Left renal cortex interstitium (tissue), 4 donors: ENCODE data around the gene BOD1L1. TPM values are rescaled to one million over a fixed set of nuclear protein-coding genes. Genes with fewer than 3 reads are reported as not detected.

Source experiments
- DNase-seq, 4 donors: peaks; one replicate each; pipeline ENCODE4 v3.0.0-alpha.2; 2013; ENCODE audit warnings: low read depth in 4 of 4, low spot score in 2 of 4, missing footprints in 1 of 4
- polyA plus RNA-seq, 4 donors: library from polyadenylated mRNA; unstranded; fragments of 120-200 nt; gene quantifications; one replicate each; pipeline ENCODE4 v1.2.1, GENCODE V29; 2013; ENCODE audit not compliant: insufficient read length in 4 of 4

BOD1L1 gene
- polyA plus RNA-seq, 4 donors: 46.2 to 76.7 (median 58.2) TPM

DNA sequence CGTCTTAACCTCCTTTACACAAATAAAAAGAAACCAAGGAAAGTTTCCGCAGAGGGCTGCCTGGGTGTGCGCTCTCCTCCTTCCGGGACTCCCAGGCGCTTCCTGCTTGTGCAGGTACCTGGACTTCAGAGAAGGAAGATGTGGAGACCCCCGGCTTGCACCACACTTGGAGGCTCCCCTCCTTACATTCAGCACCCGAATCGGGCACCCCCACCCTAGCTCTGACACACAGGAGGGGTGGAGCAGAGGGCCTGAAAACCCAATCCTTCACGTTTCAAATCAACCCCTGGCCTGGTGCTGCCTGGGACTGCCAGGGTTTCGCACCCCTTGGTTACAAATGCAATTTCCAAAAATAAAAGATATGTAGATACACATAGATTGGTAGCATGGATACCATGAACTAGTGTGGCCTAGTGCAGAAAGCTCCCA, 86.3 kb downstream of the BOD1L1 start:
- DNase-seq: no peak

DNA sequence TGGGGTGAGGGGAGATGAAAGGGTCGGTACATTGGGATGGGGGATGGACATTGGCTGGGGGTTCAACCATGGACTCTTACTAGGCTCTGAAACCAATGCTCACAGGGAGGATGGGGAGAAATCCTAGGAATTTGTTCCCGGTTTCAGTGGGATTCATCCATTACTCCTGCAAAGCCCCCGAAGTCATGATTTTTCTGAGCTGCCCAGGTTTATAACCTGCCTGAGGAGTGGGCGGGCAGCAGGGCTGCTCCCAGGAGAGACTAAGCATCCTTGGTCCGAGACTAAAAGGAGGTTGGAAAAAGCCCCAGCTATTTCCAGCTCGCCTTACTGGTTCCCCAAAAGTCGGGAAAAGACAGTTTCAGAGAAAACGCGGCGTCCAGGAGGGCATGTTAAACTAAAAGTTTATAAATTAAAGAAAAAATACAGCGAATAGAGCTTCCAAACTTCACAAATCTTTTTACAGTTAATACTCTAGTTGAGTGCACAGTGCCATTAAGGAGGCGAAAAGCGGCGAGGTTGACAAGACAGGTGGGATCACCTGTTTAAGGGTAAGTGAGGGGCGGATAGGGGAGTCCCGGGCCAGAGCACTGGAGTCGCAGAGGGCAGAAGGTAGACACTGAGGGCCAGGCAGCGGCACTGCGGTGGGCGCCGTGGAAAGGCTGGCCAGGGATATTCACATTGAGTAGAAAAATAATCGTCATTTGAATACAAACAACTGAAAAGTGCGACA, 86.9 kb downstream of the BOD1L1 start:
- DNase-seq: no peak

DNA sequence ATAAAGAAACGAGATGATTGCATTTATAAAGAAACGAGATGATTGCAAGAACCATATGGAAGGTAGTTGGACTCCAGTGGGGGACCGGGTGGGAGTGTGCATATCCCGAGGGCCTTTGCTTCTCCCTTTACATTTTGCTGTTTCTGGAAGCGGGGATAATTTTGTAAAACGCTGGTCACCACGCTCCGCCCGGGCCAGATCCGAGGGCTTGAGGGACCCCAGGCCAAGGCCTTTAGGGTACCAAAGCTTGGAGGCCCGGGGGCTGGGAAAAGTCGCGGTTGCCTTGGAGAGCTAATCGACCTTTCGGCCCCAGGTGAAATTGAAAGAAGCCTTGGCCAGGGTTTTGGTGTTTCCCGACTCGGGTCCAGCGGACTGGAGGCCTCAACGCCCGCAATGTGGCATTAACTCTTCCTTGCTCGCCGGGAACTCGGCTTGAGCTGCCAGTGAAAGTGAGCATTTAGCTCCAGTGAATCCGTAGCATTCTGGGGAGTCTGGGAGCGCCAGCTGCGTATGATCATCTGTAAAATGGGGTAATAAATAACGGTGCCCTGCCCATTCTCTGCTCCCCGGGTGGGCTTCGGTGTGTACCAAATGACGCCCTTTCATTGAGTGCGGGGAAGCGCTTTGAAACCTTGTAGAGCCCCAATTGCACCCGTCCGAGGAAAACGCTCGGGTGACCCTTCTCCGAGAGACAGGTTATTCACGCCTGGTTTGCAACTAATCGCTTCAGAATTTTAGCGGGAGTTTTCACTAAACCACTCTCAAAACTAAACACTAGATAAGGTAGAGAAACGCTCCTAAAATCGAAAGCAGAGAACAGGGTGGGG, 87.7 kb downstream of the BOD1L1 start:
- DNase-seq: no peak

DNA sequence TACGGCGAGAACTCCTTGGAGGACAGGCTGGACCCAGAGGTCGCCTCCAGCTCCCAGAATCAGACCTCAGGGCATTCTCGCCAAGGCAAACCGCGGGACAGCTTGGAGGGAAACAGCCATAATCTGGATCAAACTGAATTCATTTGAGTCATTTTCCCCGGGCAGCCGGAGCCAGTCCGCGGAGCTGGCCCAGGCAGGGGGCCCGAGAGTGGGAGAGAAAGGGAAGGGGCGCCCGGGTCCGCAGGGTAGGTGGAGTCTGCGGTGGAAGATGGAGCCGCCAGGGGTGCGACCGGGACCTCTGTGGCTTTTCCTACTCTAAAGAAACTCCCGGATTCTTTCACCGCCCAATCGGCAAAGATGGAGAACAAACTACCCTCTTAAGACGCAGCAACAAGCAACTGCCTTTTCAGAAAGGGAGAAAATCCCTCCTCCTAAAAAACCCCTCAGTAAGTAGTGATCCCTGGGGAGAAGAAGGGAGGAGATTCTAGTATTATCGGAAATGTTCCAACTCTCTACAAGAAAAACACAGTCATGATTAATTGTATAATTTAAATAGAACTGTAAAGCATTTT, 88.4 kb downstream of the BOD1L1 start:
- no peak for DNase-seq

DNA sequence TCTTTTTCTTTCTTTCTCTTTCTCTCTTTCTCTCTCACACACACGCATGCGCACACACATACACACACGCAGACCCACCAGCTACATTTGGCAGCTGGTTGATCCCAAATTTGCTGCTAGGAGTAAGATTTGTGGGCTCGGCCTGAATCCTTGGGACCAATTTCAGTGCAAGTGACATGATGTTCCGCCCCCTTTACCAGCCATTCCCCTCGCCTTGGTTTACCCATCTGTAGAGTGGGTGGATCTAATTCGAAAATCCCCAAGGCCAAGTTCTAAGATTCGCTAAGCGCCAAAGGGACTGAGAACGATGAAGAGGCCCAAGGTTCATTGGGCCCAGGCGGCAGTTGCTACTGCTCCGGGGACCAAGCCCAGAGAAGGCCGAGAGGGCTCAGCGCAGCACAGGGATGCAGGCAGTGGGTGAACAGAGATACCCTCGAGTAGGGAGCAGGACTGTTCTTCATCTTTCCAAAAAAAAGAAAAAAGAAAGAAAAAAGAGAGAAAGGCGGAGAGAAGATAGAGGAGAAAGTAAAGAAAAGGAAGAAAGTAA, 89.0 kb downstream of the BOD1L1 start:
- no peak for DNase-seq

DNA sequence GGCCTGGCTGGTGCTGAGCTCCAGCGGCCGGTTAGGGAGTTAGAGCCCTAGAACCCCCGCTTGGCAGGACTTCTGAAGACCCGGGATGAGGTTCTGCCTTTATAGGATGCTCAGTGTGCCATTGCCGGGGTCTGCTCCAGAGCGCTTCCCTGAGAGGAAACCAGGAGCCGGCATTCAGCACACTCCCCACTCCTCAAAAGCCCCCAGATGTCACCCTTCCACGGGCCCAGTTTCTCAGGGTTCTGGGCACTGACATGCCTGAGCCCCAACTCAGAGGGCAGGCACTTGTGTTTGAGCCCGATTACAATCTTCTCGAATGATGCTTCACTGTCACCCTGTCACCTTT, 89.7 kb downstream of the BOD1L1 start:
- DNase-seq: no peak

DNA sequence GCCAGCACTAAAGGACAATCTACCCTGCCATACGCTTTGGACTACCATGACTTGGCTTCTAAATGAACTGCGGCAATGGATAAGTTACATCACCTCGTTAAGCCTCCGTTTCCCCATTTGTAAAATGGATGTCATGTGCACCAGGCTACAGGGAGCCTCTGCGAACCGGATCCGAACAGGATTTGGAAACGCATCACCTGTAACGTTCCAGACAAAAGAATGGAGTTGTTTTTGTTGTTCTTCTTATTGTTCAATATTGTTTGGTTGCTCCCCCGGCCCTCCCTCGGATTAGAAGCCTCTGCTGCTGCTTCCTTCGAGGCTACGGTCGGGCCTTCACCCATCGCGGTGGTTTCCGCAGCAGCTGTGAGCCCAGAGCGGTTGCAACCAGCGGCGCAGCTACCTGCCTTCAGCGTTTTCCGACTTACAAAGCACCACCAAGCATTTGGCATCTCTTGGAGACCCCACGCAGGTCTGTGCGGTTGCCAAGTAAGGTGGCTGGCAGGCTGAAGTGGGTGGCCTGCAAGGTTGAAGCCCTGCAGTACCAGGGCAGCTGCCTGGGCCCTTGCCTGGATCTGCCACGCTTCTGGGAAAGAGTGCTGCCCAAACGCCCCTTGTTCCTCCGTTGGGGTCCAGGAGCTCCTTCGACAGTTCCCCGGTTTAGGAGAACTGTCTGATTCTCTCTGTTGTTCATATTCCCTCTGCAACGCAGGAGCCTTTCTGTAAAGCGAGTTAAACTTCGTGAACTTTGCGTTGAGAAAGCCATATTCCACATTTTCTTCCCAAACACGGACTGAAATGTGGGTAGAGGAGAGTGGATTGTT, 90.3 kb downstream of the BOD1L1 start:
- no peak for DNase-seq

DNA sequence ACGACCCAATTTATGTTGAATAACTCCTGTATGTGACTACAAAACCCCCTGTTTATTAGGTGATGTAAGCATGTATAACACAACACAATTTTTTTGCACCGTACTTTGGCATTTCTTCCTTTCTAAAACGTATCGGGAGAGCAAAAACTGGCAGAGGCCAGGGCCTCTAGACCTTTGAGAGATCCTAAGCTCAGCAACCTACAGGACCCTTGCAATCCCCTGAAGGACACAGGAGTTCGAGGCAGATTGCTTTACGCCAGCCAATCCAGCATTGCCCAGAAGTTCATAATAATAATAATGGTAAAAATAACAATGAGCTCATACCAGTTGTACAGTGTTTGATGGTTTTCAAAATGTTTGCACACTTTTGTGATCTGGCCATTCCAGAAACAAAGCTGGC, 90.9 kb downstream of the BOD1L1 start:
- DNase-seq: no peak

DNA sequence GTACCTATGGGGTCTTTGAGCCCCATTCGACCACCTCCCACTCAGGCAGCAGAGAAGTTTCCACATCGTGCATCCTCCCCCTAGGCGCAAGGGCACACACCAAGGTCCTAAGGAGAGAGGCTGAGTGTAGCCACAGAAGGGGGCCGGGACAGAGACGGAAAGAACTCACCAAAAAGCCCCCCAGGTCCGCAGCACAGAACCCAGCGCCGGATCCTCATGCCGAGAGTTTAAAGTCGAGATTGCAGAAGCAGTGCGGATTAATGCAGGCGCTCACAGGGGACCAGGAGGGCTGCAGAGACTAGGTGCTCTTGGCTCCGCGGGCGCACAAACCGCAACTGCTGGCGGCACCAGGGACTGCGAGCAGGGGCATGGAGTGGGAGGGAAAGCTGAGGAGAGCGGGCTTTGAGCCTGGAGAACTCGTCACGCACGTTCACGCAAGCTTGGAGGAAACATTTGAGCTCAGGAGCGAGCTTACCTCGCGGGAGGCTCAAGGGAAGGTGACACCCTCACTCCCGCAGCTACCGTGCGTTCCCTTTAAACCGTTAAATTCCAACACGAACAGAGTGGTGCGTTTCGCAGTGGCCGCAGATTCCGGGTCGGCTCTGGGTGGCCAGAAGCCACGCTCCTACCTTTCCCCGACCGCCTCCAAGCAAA, 91.7 kb downstream of the BOD1L1 start:
- DNase-seq: no peak

DNA sequence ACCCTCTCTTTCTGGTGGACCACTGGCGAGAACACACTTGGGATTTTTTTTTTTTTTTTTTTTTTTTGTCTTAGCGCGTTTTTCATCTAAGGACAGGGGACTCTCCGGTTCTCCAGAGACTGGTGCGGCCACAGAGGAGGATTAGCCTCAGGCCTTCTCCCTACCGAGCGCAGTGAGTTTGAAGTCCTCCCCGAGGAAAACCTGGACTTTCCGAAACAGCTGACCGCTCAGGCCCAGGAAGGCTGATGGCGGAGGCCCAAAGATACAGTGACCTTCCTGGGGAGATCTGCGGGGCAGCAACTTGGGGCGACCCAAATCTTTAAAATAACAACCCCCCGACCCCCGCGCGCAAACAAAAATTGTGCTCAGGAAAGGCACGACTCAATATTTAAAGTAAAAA, 92.4 kb downstream of the BOD1L1 start:
- DNase-seq: no peak

DNA sequence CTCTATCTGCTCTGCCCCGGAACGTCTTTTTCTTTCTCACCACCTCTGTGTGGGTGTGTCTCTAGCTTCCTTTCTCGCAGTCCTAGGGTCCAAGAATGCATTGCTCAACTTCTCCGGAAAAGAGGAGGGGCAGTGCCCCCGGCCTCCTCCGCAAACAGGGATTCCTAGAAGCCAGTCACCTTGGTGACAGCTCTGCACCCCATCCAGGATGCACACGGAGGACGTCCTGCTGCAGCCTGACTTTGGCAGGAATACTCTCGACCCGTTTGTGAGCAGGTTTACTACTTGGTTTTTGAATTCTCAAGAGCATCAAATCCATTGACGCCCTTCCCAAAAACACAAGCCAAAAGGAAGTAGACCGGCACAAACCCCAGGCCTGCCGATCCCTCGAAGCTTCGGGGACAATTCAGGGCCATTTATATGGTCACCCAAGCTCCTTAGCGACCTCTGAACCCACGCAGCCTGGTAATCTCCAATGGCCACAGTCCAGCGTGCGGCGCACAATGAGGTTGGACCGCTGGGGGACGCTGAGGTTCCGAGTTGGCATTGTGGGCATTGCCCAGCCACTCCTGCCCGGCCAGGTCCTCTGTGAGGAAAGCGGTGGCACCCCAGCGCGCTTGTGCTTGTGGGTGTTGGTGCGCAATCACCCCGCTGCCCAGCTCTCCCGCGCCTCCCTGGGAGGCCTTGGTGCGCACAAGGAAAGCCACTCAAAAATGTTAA, 93.0 kb downstream of the BOD1L1 start:
- DNase-seq: no peak

DNA sequence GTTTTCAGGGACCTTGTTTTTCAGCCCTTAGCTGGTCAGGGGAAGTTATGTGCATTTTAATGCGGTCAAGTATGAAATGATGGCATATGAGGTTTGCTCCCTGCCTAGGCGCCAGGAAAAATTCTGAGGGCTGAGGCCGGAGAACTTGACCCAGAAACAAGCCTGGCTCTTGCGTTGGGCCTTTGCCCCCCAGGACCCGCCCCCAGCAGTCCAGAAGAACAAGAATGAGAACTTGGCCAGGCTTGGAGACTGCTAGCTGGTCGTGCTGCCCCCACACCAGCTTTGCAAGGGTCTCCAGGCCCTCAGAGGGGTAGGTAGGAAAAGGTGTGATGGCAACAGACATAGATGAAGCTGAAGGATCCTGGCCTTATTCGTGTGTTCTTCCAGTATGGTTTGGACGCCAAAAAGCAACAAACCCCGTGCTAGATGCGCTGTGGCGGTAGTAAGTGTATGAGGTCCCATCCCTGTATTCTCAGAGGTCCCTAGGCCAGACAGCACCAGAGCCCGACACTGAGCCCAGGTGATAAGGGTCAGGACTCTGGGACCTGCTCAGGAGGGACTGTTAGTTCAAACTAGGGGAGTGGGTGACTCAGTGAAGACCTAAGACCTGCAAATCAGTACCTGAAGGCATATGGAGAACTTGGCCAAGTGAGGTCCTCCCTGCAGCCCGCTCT, 93.7 kb downstream of the BOD1L1 start:
- DNase-seq: no peak

DNA sequence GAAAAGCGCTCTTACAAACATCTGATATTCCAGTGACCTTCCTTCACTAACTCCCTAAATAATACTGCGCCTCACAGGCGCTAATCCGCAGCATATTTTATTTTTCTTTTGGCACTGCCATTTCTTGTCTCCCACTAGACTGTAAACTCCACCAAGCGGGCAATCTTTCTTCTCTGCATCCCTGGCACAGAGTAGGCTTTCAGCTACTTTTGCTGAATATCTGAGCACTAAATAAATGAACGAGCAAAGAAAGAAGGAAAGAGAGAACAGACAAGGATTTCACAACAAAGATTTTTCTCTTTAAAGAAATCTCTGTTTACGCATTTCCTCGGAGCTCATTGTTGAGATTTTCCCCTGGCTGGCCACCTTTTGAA, 95.9 kb downstream of the BOD1L1 start:
- DNase-seq: no peak

DNA sequence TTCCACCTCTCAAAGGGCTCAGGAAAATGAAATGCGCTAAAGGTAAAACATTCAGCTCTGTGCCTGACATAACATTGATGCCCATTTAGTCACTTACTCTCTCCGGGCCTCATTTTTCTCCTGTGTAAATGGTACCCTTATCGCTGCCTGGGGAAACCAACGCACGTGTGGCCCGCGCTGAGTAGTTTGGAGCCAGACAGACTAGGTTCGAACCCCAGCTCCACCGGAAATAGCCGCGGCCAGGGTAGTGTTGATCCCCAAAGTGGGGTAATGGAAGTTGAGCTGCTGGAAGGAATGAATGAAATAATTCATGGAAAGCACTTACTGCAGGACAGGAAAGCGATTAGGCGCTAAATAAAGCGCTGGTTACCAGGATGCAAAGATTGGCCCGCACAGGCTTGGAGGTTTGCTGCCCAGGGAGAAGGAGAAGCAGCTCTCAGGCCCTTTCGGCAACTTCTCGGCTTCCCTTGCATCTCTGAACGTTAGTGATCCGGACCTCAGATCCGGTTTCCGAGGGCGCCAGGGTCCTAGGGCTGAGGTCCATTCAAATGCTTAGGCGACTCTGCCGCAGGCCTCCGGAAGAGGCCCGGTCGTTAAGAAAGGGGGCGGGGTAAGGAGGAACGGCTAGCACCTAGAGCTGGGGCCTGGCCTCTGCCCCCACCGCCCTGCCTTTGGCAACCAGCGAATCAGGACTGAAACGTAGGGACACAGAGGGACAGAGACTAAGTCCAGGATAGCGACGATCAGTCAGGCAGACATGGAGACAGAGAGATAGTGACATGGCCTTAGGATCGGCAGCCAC, 96.5 kb downstream of the BOD1L1 start:
- no peak for DNase-seq

DNA sequence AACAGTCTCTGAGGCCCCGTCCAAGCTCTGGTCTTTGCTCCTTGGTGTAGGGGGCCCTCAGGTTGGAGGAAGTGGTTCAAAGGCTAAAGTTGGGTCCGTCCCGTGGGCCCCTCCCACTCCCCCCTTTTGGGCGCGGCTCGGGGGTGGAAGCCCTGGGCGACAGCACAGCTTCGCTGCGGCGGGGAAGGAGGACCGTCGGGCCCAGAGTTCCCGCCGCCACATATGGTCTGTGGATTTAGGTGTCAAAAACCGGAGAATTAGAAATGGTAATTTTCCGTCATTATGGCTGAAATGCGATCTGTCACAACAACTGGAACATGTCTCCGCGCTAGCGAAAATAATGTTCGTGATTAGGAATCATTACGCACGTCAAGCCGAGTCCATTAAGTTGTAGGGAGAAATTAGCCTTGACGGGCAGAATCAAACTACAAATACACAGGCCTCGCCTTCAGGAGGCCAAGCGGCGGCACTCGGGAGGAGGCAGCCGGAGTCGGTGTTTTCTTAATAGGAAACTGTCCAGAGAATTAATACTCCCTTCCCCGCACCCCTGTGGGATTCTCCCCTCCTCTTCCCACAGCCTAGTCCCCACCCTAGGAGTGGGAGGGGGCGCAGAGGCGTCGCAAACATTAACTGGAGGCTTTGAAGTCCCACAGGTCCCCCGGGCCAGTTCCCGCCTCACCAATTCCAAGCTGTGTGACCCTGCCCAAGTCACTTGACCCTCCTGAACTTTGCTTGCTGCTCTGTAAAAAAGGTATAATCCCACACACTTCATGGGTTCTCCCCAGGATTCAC, 98.2 kb downstream of the BOD1L1 start:
- no peak for DNase-seq

DNA sequence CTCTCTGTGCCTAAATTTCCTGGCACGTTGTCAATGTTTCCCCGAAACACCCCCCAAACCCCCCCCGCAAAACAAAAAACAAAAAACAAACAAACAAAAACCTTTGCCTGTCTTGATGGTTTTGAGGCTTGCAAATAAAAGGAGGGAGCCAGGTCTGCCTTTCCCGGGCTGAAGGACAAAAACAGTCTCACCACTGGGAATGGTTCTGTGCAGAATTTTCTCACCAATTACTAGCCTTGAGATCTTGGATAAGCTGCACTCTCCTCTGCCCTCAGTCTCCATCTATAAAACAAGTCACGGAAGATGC, 98.8 kb downstream of the BOD1L1 start:
- no peak for DNase-seq

DNA sequence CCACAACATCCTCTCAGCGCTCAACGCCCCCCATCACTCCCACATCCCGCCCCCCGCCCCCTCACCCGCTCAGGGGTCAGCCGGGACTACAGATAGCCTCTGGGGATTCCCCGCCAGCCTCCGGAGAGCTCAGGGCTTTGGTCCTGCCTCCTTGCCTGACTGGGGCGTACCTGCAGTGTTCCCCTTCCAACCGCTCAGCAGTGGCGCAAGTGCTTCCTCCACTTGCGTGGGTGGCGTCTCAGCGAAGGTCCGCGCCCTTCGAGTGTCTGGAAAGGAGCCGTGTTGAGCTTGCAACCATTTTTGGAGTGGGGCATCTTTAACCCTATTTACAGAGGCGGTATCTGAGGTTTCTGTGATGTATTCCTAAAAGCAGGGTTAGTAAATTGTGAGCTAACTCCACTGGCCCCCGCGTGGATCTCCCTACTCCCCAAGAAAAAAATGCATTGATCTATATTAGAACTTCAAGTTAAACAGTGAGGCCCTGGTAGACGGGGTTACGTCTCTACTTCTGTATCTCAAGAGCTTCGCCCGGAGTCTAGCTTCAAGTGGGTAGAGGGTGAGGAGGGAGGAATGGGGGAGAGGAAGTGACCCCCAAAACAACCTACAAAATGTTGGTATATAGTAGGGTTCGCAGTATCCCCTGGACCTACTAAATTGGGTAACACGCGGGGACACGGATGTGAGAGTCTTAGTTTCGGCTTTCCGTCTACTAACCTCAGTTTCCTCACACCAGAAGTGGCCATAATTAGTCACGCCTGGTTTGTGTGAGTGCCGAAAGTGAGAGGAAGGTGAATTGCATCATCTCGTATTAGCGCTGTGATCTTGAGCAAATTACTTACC, 99.3 kb downstream of the BOD1L1 start:
- no peak for DNase-seq
